ENCODE results near the gene PCDHGB3. TPM values are rescaled to one million over a fixed set of nuclear protein-coding genes. Genes with fewer than 3 reads are reported as not detected.

Gene PCDHGB3
- polyA plus RNA-seq, 1 donor from 2014 or later = not detected

Other genes with a start within 250 kb of the PCDHGB3 start
- 4.2 and 4.3 TPM in 2 replicates for gene PCDHB4, start 248.4 kb upstream of the PCDHGB3 start, polyA plus RNA-seq
- gene PCDHB5, start 235.0 kb upstream of the PCDHGB3 start, polyA plus RNA-seq = 4.5 and 4.7 TPM in 2 replicates
- 1.6 and 1.7 TPM in 2 replicates for gene PCDHB6, start 220.2 kb upstream of the PCDHGB3 start, polyA plus RNA-seq
- gene PCDHB7, start 197.6 kb upstream of the PCDHGB3 start, polyA plus RNA-seq = 0.99 and 2.1 TPM in 2 replicates
- 0.76 and 0.81 TPM in 2 replicates for gene PCDHB8, start 192.5 kb upstream of the PCDHGB3 start, polyA plus RNA-seq
- 2.1 and 2.8 TPM in 2 replicates for gene PCDHB16, start 187.9 kb upstream of the PCDHGB3 start, polyA plus RNA-seq
- gene PCDHB9, start 183.1 kb upstream of the PCDHGB3 start, polyA plus RNA-seq = 4.8 and 4.9 TPM in 2 replicates
- gene PCDHB10, start 177.9 kb upstream of the PCDHGB3 start, polyA plus RNA-seq = 8.7 and 9.6 TPM in 2 replicates
- gene PCDHB11, start 170.6 kb upstream of the PCDHGB3 start, polyA plus RNA-seq = 2.7 and 3.7 TPM in 2 replicates
- gene PCDHB12, start 161.5 kb upstream of the PCDHGB3 start, polyA plus RNA-seq = 1.3 and 2.2 TPM in 2 replicates
- 1.0 and 1.6 TPM in 2 replicates for gene PCDHB13, start 156.3 kb upstream of the PCDHGB3 start, polyA plus RNA-seq
- gene PCDHB14, start 146.9 kb upstream of the PCDHGB3 start, polyA plus RNA-seq = 12.6 and 18.3 TPM in 2 replicates
- 11.2 and 13.7 TPM in 2 replicates for gene PCDHB15, start 124.8 kb upstream of the PCDHGB3 start, polyA plus RNA-seq
- gene SLC25A2, start 66.2 kb upstream of the PCDHGB3 start, polyA plus RNA-seq = not detected in 2 replicates
- gene TAF7, start 49.5 kb upstream of the PCDHGB3 start, polyA plus RNA-seq = 173 and 198 TPM in 2 replicates
- gene PCDHGA1, start 39.7 kb upstream of the PCDHGB3 start, polyA plus RNA-seq = 0.19 and 0.50 TPM in 2 replicates
- gene PCDHGA2, start 31.5 kb upstream of the PCDHGB3 start, polyA plus RNA-seq = 0.21 and 0.26 TPM in 2 replicates
- 0.10 and 0.26 TPM in 2 replicates for gene PCDHGA3, start 26.4 kb upstream of the PCDHGB3 start, polyA plus RNA-seq
- gene PCDHGB1, start 20.1 kb upstream of the PCDHGB3 start, polyA plus RNA-seq = 0.46 and 0.68 TPM in 2 replicates
- gene PCDHGA4, start 15.2 kb upstream of the PCDHGB3 start, polyA plus RNA-seq = 0.38 TPM in 1 of 2 replicates, not detected in the other
- gene PCDHGB2, start 10.2 kb upstream of the PCDHGB3 start, polyA plus RNA-seq = 0.30 and 0.43 TPM in 2 replicates
- 0.25 TPM in 1 of 2 replicates, not detected in the other for gene PCDHGA5, start 6.1 kb upstream of the PCDHGB3 start, polyA plus RNA-seq
- gene PCDHGA6, start 3.6 kb downstream of the PCDHGB3 start, polyA plus RNA-seq = 0.09 TPM in 1 of 2 replicates, not detected in the other
- gene PCDHGA7, start 12.5 kb downstream of the PCDHGB3 start, polyA plus RNA-seq = not detected in 2 replicates
- gene PCDHGB4, start 17.5 kb downstream of the PCDHGB3 start, polyA plus RNA-seq = 9.3 and 13.0 TPM in 2 replicates
- 0.19 and 0.38 TPM in 2 replicates for gene PCDHGA8, start 22.4 kb downstream of the PCDHGB3 start, polyA plus RNA-seq
- gene PCDHGB5, start 27.7 kb downstream of the PCDHGB3 start, polyA plus RNA-seq = 0.17 and 0.54 TPM in 2 replicates
- gene PCDHGA9, start 32.5 kb downstream of the PCDHGB3 start, polyA plus RNA-seq = 0.11 TPM in 1 of 2 replicates, not detected in the other
- gene PCDHGB6, start 37.8 kb downstream of the PCDHGB3 start, polyA plus RNA-seq = 29.2 and 34.4 TPM in 2 replicates
- gene PCDHGA10, start 42.7 kb downstream of the PCDHGB3 start, polyA plus RNA-seq = 7.3 and 8.1 TPM in 2 replicates
- 4.7 and 5.1 TPM in 2 replicates for gene PCDHGB7, start 47.4 kb downstream of the PCDHGB3 start, polyA plus RNA-seq
- 0.32 and 0.62 TPM in 2 replicates for gene PCDHGA11, start 50.8 kb downstream of the PCDHGB3 start, polyA plus RNA-seq
- gene PCDHGA12, start 60.3 kb downstream of the PCDHGB3 start, polyA plus RNA-seq = 0.11 and 0.56 TPM in 2 replicates
- 2.1 and 2.8 TPM in 2 replicates for gene PCDHGC3, start 105.7 kb downstream of the PCDHGB3 start, polyA plus RNA-seq
- 4.3 and 6.4 TPM in 2 replicates for gene PCDHGC4, start 114.8 kb downstream of the PCDHGB3 start, polyA plus RNA-seq
- 0.51 and 0.54 TPM in 2 replicates for gene PCDHGC5, start 118.8 kb downstream of the PCDHGB3 start, polyA plus RNA-seq
- 21.9 and 22.4 TPM in 2 replicates for gene DIAPH1, start 248.8 kb downstream of the PCDHGB3 start, polyA plus RNA-seq

Measured in neural cell (in vitro differentiated cells).